Right atrium auricular region (tissue), 2 donors: ENCODE results near the gene URM1. TPM values are rescaled to one million over a fixed set of nuclear protein-coding genes. Genes with fewer than 3 reads are reported as not detected.

Experiments
- DNase-seq: peaks from one replicate; pipeline ENCODE4 v3.0.0-alpha.2; 2019; ENCODE audit warnings: low spot score
- H3K27ac ChIP-seq, 2 donors: fragments of 200-600 bp; sonication (generic); 1 replicate in 1 of 2; 2 replicates in 1 of 2; pipeline ENCODE4 v1.5.1; 2016 to 2019
- H3K27me3 ChIP-seq, 2 donors: fragments of 200-600 bp; sonication (generic); one replicate each; pipeline versions ENCODE4 v1.5.1 to v1.6.0; 2017 to 2019
- H3K36me3 ChIP-seq: fragments of 200-600 bp; sonication (generic); one replicate; pipeline ENCODE4 v1.5.1; 2016
- H3K4me1 ChIP-seq, 2 donors: fragments of 200-600 bp; sonication (generic); one replicate each; pipeline versions ENCODE4 v1.5.1 to v1.6.0; 2017 to 2019
- H3K4me3 ChIP-seq, 2 donors: fragments of 200-600 bp; sonication (generic); 1 replicate in 1 of 2; 2 replicates in 1 of 2; pipeline ENCODE4 v1.5.1; 2017 to 2019; ENCODE audit warnings: mild to moderate bottlenecking in 1 of 2, moderate library complexity in 1 of 2
- H3K9me3 ChIP-seq, 2 donors: fragments of 200-600 bp; sonication (generic); one replicate each; pipeline ENCODE4 v1.5.1; 2019
- CTCF ChIP-seq, 2 donors: fragments of 200-600 bp; sonication (generic); IDR thresholded peaks; one replicate each; pipeline ENCODE4 v1.5.1; 2019; ENCODE audit warnings: antibody characterized with exemption in 2 of 2
- total RNA-seq, 2 donors: library from RNA; depleted of rRNA; stranded (reverse); fragments of >200 nt; gene quantifications; one replicate each; pipeline ENCODE4 v1.1.0, GENCODE V29; 2016

Gene URM1
- total RNA-seq, 2 donors from 2014 or later, result 34.0 to 37.3 TPM

GRCh38 chr9:128374221-128374675, 3.1 kb downstream of the URM1 start:
- Histone ChIP-seq H3K4me1 (peaks cover 0 to 21% of the 10 kb centered on the region in 2 donors), H3K4me3 (no peak overlapping the region), H3K9me3 (no peaks in the 10 kb centered on the region), H3K27ac (no peak overlapping the region), H3K36me3 (peaks cover 20% of the 10 kb centered on the region), H3K27me3 (no peaks in the 10 kb centered on the region)
- TF ChIP-seq CTCF (IDR thresholded peaks at IDR 0.05), result no peak
- DNase-seq, result no peak

- Histone ChIP-seq H3K4me3 (no peak overlapping the region), H3K36me3 (peaks cover 25% of the 10 kb centered on the region), H3K9me3 (no peaks in the 10 kb centered on the region), H3K27ac (no peak overlapping the region), H3K27me3 (no peaks in the 10 kb centered on the region), H3K4me1 (peaks cover 0 to 12% of the 10 kb centered on the region in 2 donors)
- DNase-seq, result no peak
- TF ChIP-seq CTCF (IDR thresholded peaks at IDR 0.05), result no peak
These were observed 4.7 kb downstream of the URM1 start for GRCh38 chr9:128375865-128376264.

- H3K4me1 ChIP-seq, result no peaks in the 10 kb centered on the region
- no peak overlapping the region for H3K4me3 ChIP-seq
- H3K36me3 ChIP-seq, result peaks cover 40% of the 10 kb centered on the region
- no peaks in the 10 kb centered on the region for H3K27me3 ChIP-seq
- TF ChIP-seq CTCF (IDR thresholded peaks at IDR 0.05), result no peak
- H3K9me3 ChIP-seq, result no peaks in the 10 kb centered on the region
- no peak overlapping the region for H3K27ac ChIP-seq
- no peak for DNase-seq
These were observed 11.1 kb downstream of the URM1 start for GRCh38 chr9:128382261-128382660.

GRCh38 chr9:128383007-128383753, 12.0 kb downstream of the URM1 start:
- no peak overlapping the region for H3K4me3 ChIP-seq
- H3K36me3 ChIP-seq, result peaks cover 43% of the 10 kb centered on the region
- H3K9me3 ChIP-seq, result no peaks in the 10 kb centered on the region
- no peak overlapping the region for H3K27ac ChIP-seq
- no peak for TF ChIP-seq CTCF (IDR thresholded peaks at IDR 0.05)
- H3K27me3 ChIP-seq, result no peaks in the 10 kb centered on the region
- no peaks in the 10 kb centered on the region for H3K4me1 ChIP-seq
- no peak for DNase-seq

- Histone ChIP-seq H3K4me3 (no peak overlapping the region), H3K27me3 (no peaks in the 10 kb centered on the region), H3K9me3 (no peaks in the 10 kb centered on the region), H3K4me1 (no peaks in the 10 kb centered on the region), H3K27ac (no peak overlapping the region), H3K36me3 (peaks cover 45% of the 10 kb centered on the region)
- no peak for DNase-seq
- TF ChIP-seq CTCF (IDR thresholded peaks at IDR 0.05), result no peak
These were observed 12.6 kb downstream of the URM1 start for GRCh38 chr9:128383791-128384190.
